GM12891 (cell line): Measurements from ENCODE around the gene CRISPLD2.
A peak's percentile ranks its signal among the peaks of the same experiment; 100 is the strongest.

Experiments used
- DNase-seq: peaks from one replicate; pipeline ENCODE4 v3.0.0; 2011; ENCODE audit warnings: low spot score; ENCODE audit not compliant: insufficient read length
- FAIRE-seq: peaks from 2 replicates; lab custom pipeline; 2011; peaks lifted over from hg19 to GRCh38; lab: Jason Lieb, UNC
- PAX5 ChIP-seq: IDR thresholded peaks from 2 replicates; pipeline ENCODE4 v1.6.1; 2011; ENCODE audit warnings: low read length, moderate library complexity, mild to moderate bottlenecking; ENCODE audit not compliant: insufficient read depth, severe bottlenecking
- POLR2A ChIP-seq: IDR thresholded peaks from 2 replicates; pipeline ENCODE4 v1.6.1; 2011; ENCODE audit warnings: low read depth, low read length, control low read depth
- POLR2AphosphoS5 ChIP-seq: IDR thresholded peaks from 2 replicates; pipeline ENCODE4 v1.6.1; 2011; ENCODE audit warnings: low read depth, low read length, control low read depth
- POU2F2 ChIP-seq: IDR thresholded peaks from 2 replicates; pipeline ENCODE4 v1.6.1; 2011; ENCODE audit warnings: low read depth, mild to moderate bottlenecking, control low read depth, low read length, moderate library complexity
- SPI1 ChIP-seq: IDR thresholded peaks from 2 replicates; pipeline ENCODE4 v1.6.1; 2011; ENCODE audit warnings: low read depth, low read length, control low read depth
- TAF1 ChIP-seq: IDR thresholded peaks from 2 replicates; pipeline ENCODE4 v1.6.1; 2011; ENCODE audit warnings: low read depth, low read length, control low read depth

Gene CRISPLD2

DNA sequence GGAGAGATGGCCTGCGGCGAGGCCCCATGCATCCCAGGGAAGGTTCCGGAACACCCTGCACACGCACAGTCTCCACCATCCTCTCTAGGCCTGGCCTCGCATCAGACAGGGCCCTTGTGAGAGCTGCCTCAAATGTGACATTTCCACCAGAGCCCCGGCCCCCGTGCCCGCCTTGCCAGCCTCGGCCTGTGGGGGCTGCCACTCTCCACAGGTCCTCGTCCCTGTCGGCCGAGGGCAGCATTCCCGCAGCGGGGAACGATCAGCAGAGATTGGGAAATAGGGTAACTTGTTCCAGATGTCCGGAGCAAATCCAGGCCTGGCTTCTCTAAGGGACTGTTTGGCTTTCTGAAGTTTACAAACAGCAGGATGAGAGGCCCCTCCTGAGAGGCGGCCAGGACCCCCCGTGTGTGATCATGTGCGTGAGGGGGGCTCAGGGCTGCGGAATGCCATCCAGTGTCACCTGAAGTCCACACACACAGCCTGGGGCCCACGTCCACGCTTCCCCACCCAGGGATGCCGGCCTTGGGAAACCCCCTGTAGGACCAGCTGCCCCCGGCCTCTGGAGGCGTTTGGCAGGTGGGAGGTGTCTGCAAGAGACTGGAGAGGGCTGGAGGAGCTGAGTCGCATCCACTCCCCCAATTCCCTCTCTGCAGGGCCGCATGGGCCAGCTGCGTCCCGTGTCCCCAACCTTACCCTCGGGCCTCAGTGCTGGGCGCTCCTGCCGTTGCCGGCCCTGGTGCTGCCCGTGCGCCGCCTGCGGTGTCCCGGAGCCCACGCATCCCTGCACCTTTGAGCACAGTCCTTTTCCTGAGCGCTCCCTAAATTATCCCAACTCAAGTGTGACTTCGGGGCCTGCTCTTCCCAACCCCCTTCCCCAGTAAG, 121.1 kb downstream of the CRISPLD2 start:
- DNase-seq, result no peak
- no peak for TF ChIP-seq POU2F2
- TF ChIP-seq PAX5, result no peak
- TF ChIP-seq POLR2A, result no peak
- TF ChIP-seq POLR2AphosphoS5, result no peak
- TF ChIP-seq TAF1, result no peak
- TF ChIP-seq SPI1, result no peak
- FAIRE-seq, result no peak

- no peak for FAIRE-seq
- TF ChIP-seq POU2F2 (no peak), POLR2AphosphoS5 (no peak), POLR2A (no peak), PAX5 (no peak), SPI1 (no peak), TAF1 (no peak)
- no peak for DNase-seq
Observed at GRCh38 chr16:84941921-84942320, 122.1 kb downstream of the CRISPLD2 start.

DNA sequence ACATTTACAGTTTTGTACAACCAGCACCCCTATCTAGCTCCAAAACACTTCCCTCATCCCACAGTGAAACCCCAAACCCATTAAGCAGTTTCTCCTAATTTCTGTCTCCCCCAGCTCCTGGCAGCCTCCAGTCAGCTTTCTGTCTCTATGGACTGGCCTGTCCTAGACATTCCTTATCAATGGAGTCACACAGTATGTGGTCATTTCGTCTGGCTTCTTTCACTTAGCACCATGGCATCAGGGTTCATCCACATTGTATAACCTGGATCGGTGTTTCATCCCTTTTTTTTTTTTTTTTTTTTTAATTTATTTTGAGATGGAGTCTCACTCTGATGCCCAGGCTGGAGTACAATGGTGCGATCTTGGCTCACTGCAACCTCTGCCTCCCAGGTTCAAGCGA, 123.0 kb downstream of the CRISPLD2 start:
- FAIRE-seq (no peak), DNase-seq (no peak)
- TF ChIP-seq SPI1 (no peak), POU2F2 (no peak), TAF1 (no peak), POLR2AphosphoS5 (no peak), POLR2A (no peak), PAX5 (no peak)

- DNase-seq (no peak), FAIRE-seq (no peak)
- no peak for TF ChIP-seq TAF1
- no peak for TF ChIP-seq SPI1
- TF ChIP-seq PAX5, result no peak
- no peak for TF ChIP-seq POLR2AphosphoS5
- TF ChIP-seq POU2F2, result no peak
- TF ChIP-seq POLR2A, result no peak
Observed at GRCh38 chr16:84943620-84944019, 123.8 kb downstream of the CRISPLD2 start.

- no peak for TF ChIP-seq TAF1
- TF ChIP-seq PAX5, result no peak
- TF ChIP-seq POU2F2, result no peak
- TF ChIP-seq SPI1, result no peak
- TF ChIP-seq POLR2AphosphoS5, result no peak
- TF ChIP-seq POLR2A, result no peak
- DNase-seq, result no peak
Observed at GRCh38 chr16:84947022-84947421, 127.2 kb downstream of the CRISPLD2 start.

DNA sequence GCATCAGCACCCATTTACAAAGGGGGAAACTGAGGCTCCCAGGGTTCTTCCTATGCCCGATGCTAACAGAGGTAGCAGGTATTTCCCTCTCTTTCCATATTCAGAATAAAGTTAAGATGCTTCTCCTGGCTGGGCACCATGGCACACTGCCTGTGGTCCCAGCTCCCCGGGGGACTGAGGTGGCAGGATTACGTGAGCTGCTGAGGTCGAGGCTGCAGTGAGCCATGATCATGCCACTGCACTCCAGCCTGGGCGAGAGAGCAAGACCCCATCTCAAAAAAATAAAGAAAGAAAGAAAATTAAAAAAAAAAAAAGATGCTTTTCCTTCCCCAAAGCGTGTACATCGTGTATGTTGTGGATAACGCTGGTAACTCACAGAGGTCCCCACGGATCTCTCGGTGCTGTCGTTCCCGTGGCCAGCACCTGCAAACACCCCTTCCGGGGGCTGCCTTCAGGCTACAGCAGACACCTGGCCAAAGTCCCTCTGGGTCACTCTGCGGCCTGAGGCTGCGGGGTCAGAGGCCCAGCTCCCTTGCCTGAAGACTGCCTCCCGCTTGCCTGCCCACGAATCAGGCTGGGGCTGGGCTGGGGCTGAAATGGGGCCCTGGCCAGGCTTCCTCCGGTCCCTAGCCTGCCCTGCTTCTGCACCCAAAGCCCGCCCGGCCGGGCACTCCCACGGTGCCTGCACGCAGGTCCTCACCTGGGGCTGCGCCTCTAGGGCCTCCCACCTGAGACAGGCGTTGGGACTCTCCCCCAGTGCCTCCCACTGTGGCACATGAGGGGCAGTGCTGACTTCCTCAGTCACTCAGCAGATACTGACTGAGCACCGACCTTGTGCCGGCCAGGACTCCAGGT, 128.4 kb downstream of the CRISPLD2 start:
- DNase-seq (no peak), FAIRE-seq (no peak)
- TF ChIP-seq POLR2AphosphoS5, result no peak
- TF ChIP-seq PAX5, result no peak
- TF ChIP-seq POU2F2, result no peak
- TF ChIP-seq SPI1, result no peak
- no peak for TF ChIP-seq TAF1
- TF ChIP-seq POLR2A, result no peak

More at GRCh38 chr16:84947022-84947421, 127.2 kb downstream of the CRISPLD2 start:
- FAIRE-seq, result no peak

DNA sequence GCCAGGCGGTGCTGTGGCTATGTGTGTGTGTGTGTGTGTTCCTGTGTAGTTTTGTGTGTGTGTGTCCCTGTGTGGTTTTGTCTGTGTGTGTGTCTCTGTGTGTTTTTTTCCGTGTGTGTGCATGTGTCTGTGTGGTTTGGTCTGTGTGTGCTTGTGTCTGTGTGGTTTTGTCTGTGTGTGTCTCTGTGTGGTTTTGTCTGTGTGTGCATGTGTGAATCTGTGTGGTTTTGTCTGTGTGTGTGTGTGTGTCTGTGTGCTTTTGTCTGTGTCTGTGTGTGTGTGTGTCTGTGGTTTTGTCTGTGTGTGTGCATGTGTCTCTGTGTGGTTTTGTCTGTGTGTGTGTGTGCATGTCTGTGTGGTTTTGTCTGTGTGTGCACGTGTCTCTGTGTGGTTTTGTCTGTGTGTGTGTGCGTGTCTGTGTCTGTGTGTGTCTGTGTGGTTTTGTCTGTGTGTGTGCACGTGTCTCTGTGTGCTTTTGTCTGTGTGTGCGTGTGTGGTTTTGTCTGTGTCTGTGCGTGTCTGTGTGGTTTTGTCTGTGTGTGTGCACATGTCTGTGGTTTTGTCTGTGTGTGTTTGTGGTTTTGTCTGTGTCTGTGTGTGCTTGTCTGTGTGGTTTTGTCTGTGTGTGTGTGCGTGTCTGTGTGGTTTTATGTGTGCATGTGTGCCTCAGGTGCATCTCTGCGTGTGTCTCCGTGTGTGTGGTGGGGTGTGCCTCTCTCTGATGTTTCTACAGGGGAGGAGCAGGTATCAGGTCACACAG, 129.2 kb downstream of the CRISPLD2 start:
- no peak for TF ChIP-seq TAF1
- TF ChIP-seq SPI1, result no peak
- TF ChIP-seq POLR2A, result no peak
- TF ChIP-seq PAX5, result no peak
- no peak for TF ChIP-seq POLR2AphosphoS5
- TF ChIP-seq POU2F2, result no peak
- peak; percentile 94 for FAIRE-seq
- no peak for DNase-seq

GRCh38 chr16:84949772-84950436, 130.1 kb downstream of the CRISPLD2 start:
- DNase-seq (no peak), FAIRE-seq (no peak)
- TF ChIP-seq PAX5 (no peak), POLR2AphosphoS5 (no peak), TAF1 (no peak), SPI1 (no peak), POLR2A (no peak), POU2F2 (no peak)

DNA sequence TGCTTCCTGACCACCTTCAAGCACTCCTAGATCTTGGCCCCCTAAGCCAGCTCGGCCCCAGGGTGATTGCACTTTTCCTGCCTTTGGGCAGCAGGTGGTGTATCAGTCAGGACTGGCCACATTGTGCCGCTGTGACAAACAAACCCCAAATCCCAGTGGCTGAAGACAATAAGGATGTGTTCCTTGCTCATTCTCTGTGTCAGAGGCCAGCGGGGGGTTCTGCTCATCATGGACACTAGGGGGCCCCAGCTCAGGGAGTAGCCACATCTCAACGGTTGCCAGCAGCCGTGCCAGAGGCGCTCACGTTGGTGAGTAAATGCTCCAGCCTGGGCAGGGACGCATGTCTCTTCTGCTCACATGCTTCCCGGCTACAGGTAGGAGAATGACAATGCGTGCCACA, 131.1 kb downstream of the CRISPLD2 start:
- FAIRE-seq (no peak), DNase-seq (no peak)
- TF ChIP-seq SPI1 (no peak), PAX5 (no peak), POLR2AphosphoS5 (no peak), POU2F2 (no peak), TAF1 (no peak), POLR2A (no peak)
